VCaP (cell line): Measurements from ENCODE around the gene CHD2.

Experiments used
- H3K27ac ChIP-seq: fragments of 450-650 bp; 2 replicates; pipeline ENCODE4 v1.5.1; 2017
- CTCF ChIP-seq: fragments of 450-650 bp; conservative IDR thresholded peaks from 2 replicates; pipeline ENCODE4 v1.5.1; 2017; ENCODE audit warnings: mild to moderate bottlenecking, moderate library complexity

CHD2 gene

GRCh38 chr15:93024293-93024692, 124.2 kb downstream of the CHD2 start:
- TF ChIP-seq CTCF: no peak

GRCh38 chr15:93024716-93025624, 124.8 kb downstream of the CHD2 start:
- H3K27ac ChIP-seq: no peak overlapping the region
- no peak for TF ChIP-seq CTCF

More at GRCh38 chr15:93024293-93024692, 124.2 kb downstream of the CHD2 start:
- H3K27ac ChIP-seq: no peak overlapping the region

DNA sequence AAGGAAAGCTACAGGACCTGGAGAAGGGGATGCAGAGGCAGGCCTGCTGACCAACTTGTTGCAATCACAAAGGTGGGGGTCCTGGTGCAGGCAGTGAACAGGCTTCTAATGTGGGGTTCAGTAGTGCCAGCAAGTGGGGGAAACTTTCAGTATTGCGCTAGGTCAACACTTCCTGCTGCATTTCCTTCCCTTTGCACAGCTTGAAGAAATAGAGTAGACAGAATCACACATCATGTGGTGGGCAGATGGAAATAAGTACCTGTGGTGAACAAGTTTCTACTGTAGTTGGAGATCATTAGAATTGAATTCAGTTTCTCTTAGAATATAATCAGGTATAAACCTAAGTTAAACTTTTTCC, 125.5 kb downstream of the CHD2 start:
- TF ChIP-seq CTCF: no peak
- H3K27ac ChIP-seq: no peak overlapping the region

- no peak for TF ChIP-seq CTCF
- peak overlapping the region; percentile 11 for H3K27ac ChIP-seq
These were observed 126.3 kb downstream of the CHD2 start for GRCh38 chr15:93026380-93026817.

DNA sequence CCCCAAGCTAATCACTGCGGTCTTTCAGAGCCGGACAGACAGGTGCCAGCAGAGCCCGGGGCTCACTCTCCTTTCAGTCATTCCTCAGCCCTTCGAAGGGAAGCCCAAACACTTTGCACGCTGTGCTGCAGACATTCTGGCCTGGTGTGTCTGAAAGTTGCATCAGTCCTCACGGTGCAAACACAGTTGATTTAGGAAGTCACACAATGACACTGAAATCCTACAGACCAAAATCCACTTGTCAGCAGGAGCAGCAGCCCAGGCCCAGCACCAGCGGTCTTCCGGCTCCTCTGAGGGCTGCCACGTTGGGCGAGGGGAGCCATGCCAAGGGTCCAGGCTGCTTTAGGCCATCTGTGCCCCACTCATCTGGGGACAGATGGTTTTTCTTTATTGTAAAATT, 127.3 kb downstream of the CHD2 start:
- TF ChIP-seq CTCF: no peak
- H3K27ac ChIP-seq: no peak overlapping the region; the same call in 1 of the 2 replicates

- H3K27ac ChIP-seq: peak overlapping the region; percentile 56; the same call in 1 of the 2 replicates
- no peak for TF ChIP-seq CTCF
These were observed 128.0 kb downstream of the CHD2 start for GRCh38 chr15:93028111-93028631.

GRCh38 chr15:93028632-93029213, 128.6 kb downstream of the CHD2 start:
- H3K27ac ChIP-seq: peak overlapping the region; percentile 56
- TF ChIP-seq CTCF: no peak
